ENCODE measurements around the gene UBASH3A. TPM values are rescaled to one million over a fixed set of nuclear protein-coding genes. Genes with fewer than 3 reads are reported as not detected.

Gene UBASH3A
- total RNA-seq, 1 donor from 2014 or later = not detected

DNA sequence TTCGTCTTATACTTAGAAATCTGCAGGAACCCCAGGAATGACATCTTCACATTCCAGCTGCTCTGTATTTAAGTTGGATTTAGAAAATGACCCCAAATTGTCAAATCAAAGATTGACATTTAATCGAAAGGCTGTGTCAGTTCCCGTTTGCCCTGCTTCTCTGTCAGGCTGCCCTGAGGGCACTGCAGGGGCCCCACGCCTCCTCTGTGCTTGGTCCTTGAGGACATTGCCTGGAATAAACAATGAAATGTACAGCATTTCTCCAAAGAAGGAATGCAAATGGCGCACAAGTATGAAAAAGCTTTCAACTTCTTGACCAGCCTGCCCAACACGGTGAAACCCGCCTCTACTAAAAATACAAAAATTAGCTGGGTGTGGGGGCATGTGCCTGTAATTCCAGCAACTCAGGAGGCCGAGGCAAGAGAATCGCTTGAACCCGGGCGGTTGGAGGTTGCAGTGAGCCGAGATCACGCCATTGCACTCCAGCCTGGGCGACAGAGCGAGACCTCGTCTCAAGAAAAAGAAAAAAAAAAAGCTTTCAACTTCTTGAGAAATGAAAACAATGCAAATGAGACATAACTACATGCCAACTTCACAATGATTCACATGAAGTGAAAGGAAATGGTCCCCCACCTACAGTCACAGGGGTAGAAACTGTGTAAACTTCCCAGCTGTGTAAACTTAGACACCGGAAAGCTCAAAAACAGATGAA is 10.8 kb upstream of the UBASH3A start:
- Histone ChIP-seq H3K36me3 (ENCODE audit: control insufficient read depth, insufficient read depth, low read length) (no peaks in the 10 kb centered on the region), H3K4me3 (ENCODE audit: low read depth, low read length) (no peak overlapping the region), H3K27me3 (ENCODE audit: control insufficient read depth, insufficient read depth, low read length) (peaks cover 1% of the 10 kb centered on the region)
- no peak for TF ChIP-seq CTCF (IDR thresholded peaks at IDR 0.05; ENCODE audit: insufficient read depth, low read length, severe bottlenecking)
- DNase-seq (ENCODE audit: low read depth) (peak; percentile 66), FAIRE-seq (no peak)

- TF ChIP-seq CTCF (IDR thresholded peaks at IDR 0.05; ENCODE audit: insufficient read depth, low read length, severe bottlenecking) = no peak
- no peaks in the 10 kb centered on the region for H3K36me3 ChIP-seq (ENCODE audit: control insufficient read depth, insufficient read depth, low read length)
- peaks cover 1% of the 10 kb centered on the region for H3K27me3 ChIP-seq (ENCODE audit: control insufficient read depth, insufficient read depth, low read length)
- no peak for DNase-seq (ENCODE audit: low read depth)
- H3K4me3 ChIP-seq (ENCODE audit: low read depth, low read length) = no peak overlapping the region
- FAIRE-seq = no peak
These were observed 10.2 kb upstream of the UBASH3A start for GRCh38 chr21:42393443-42393950.

DNA sequence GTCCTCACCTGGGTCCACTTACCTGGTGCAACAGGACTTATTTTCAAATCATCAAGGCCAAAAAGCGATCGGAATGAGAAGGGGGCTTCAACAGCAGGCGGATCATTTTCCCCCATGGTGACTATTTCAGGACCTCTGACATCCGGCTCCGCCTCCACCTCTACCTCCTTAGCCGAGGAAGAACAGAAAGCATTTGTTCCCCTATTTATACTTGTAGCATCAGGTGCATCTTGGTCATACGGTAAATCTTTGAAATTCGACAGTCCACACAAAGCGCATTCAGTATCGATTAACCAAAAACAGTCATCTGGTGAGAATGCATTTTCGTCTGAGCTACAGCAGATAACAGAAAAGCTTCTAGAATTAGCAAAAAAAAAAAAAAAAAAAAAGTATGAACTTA is 8.4 kb upstream of the UBASH3A start:
- no peak for TF ChIP-seq CTCF (IDR thresholded peaks at IDR 0.05; ENCODE audit: insufficient read depth, low read length, severe bottlenecking)
- Histone ChIP-seq H3K27me3 (ENCODE audit: control insufficient read depth, insufficient read depth, low read length) (peaks cover 1% of the 10 kb centered on the region), H3K36me3 (ENCODE audit: control insufficient read depth, insufficient read depth, low read length) (no peaks in the 10 kb centered on the region), H3K4me3 (ENCODE audit: low read depth, low read length) (no peak overlapping the region)
- no peak for FAIRE-seq
- no peak for DNase-seq (ENCODE audit: low read depth)

GRCh38 chr21:42395905-42396651 is 7.6 kb upstream of the UBASH3A start, which contains the start of gene TMPRSS3:
Gene TMPRSS3, minus strand, starts transcription at chr21:42396052. Its CDS starts 635 bp downstream, at chr21:42395417.
- Histone ChIP-seq H3K4me3 (ENCODE audit: low read depth, low read length) (no peak within 1 kb of the TSS), H3K27me3 (ENCODE audit: control insufficient read depth, insufficient read depth, low read length) (peaks cover 1% of the 10 kb centered on the region), H3K36me3 (ENCODE audit: control insufficient read depth, insufficient read depth, low read length) (no peaks in the 10 kb centered on the region)
- DNase-seq (ENCODE audit: low read depth) (no peak), FAIRE-seq (no peak)
- TF ChIP-seq CTCF (IDR thresholded peaks at IDR 0.05; ENCODE audit: insufficient read depth, low read length, severe bottlenecking) = no peak

DNA sequence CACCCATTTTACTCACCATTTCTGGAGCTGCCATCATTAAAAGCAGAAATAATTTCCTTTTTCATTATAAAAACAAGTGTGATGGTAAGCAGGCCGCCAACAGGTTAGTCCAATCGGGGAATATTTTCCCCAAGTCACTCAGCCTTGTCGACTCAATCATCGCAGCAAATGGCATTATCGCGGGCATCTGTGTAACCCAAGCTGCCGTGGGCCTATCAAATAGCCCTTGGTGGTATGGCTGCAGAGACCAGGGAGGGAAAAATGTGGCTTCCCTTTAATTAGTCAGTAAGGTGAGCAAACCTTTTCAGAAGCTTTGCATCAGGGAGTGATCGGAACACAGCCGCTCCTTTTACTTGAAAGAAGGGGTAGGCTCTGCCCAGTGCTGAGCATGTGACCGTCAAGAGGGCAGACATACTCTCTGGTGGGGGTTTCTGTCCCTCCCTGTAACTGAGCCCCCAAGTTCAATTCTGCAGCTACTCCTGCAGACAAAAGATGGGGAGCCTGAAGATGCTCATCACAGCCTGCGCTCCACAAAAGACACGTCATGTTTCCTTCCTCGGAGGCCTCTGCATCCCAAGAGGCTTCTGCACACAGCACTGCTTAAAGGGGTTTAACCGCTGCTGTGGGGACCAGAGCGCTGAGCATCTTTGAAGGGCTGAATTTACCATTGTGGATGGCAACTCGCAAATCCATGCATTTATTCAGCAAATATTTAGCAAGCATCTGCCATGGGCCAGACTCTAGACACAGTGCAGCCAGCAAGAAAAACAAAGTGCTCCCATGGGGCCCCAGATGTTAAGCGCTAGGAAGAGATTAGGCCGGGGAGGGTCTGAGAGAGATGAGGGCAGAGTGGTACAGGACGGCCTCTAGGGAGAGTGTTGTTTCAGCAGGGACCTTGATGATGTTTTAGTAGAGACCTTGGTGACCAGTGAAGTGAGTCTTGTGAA is 6.6 kb upstream of the UBASH3A start:
- DNase-seq (ENCODE audit: low read depth) (no peak), FAIRE-seq (no peak)
- Histone ChIP-seq H3K27me3 (ENCODE audit: control insufficient read depth, insufficient read depth, low read length) (no peaks in the 10 kb centered on the region), H3K4me3 (ENCODE audit: low read depth, low read length) (no peak overlapping the region), H3K36me3 (ENCODE audit: control insufficient read depth, insufficient read depth, low read length) (no peaks in the 10 kb centered on the region)
- TF ChIP-seq CTCF (IDR thresholded peaks at IDR 0.05; ENCODE audit: insufficient read depth, low read length, severe bottlenecking) = no peak

Measured in bronchial epithelial cell (primary cell).